ENCODE measurements around the gene CCL26.
"Not testable (repeated sequence)": the region's sequence is repeated elsewhere in the genome, so short reads cannot be mapped to it uniquely, and the experiment has no call there.

Gene CCL26

GRCh38 chr7:75792567-75792966, 20.6 kb upstream of the CCL26 start:
- not testable (repeated sequence) for DNase-seq (ENCODE audit: low spot score)

- DNase-seq (ENCODE audit: low spot score): no peak
Observed at GRCh38 chr7:75789361-75789924, 17.4 kb upstream of the CCL26 start.

- not testable (repeated sequence) for DNase-seq (ENCODE audit: low spot score)
Observed at GRCh38 chr7:75788154-75788847, 16.3 kb upstream of the CCL26 start.

GRCh38 chr7:75783058-75783457, 11.0 kb upstream of the CCL26 start:
- not testable (repeated sequence) for DNase-seq (ENCODE audit: low spot score)

GRCh38 chr7:75780647-75781273, 8.7 kb upstream of the CCL26 start:
- not testable (repeated sequence) for DNase-seq (ENCODE audit: low spot score)

GRCh38 chr7:75779516-75779915, 7.5 kb upstream of the CCL26 start:
- peak; percentile 20 for DNase-seq (ENCODE audit: low spot score)

GRCh38 chr7:75779035-75779434, 7.0 kb upstream of the CCL26 start:
- not testable (repeated sequence) for DNase-seq (ENCODE audit: low spot score)

- no peak for DNase-seq (ENCODE audit: low spot score)
Observed at GRCh38 chr7:75776295-75776971, 4.4 kb upstream of the CCL26 start.

GRCh38 chr7:75773958-75774357, 1.9 kb upstream of the CCL26 start:
- not testable (repeated sequence) for DNase-seq (ENCODE audit: low spot score)

GRCh38 chr7:75771224-75771623, 787 bp downstream of the CCL26 start:
- peak; percentile 22 for DNase-seq (ENCODE audit: low spot score)

GRCh38 chr7:75762350-75762917, 9.6 kb downstream of the CCL26 start:
- peak; percentile 70 for DNase-seq (ENCODE audit: low spot score)

GRCh38 chr7:75761801-75762200, 10.2 kb downstream of the CCL26 start:
- not testable (repeated sequence) for DNase-seq (ENCODE audit: low spot score)

GRCh38 chr7:75758491-75758890, 13.5 kb downstream of the CCL26 start:
- peak; percentile 22 for DNase-seq (ENCODE audit: low spot score)

GRCh38 chr7:75757860-75758259, 14.2 kb downstream of the CCL26 start:
- no peak for DNase-seq (ENCODE audit: low spot score)

- DNase-seq (ENCODE audit: low spot score): peak; percentile 32
Observed at GRCh38 chr7:75756991-75757676, 14.9 kb downstream of the CCL26 start.

GRCh38 chr7:75756206-75756990, 15.6 kb downstream of the CCL26 start:
- no peak for DNase-seq (ENCODE audit: low spot score)

- DNase-seq (ENCODE audit: low spot score): no peak
Observed at GRCh38 chr7:75743455-75743859, 28.6 kb downstream of the CCL26 start.

- DNase-seq (ENCODE audit: low spot score): no peak
Observed at GRCh38 chr7:75740846-75741497, 31.0 kb downstream of the CCL26 start.

- no peak for DNase-seq (ENCODE audit: low spot score)
Observed at GRCh38 chr7:75739796-75740672, 32.0 kb downstream of the CCL26 start.

All from kidney tubule cell (primary cell).